GM21360 (cell line): ENCODE results near the gene FABP7.

Source experiments
- ATAC-seq: cut with Tn5 transposase; IDR thresholded peaks from one replicate; pipeline ENCODE4 v1.9.1; 2021; ENCODE audit warnings: mild to moderate bottlenecking, moderate library complexity; ENCODE audit not compliant: unreplicated experiment

Gene FABP7

DNA sequence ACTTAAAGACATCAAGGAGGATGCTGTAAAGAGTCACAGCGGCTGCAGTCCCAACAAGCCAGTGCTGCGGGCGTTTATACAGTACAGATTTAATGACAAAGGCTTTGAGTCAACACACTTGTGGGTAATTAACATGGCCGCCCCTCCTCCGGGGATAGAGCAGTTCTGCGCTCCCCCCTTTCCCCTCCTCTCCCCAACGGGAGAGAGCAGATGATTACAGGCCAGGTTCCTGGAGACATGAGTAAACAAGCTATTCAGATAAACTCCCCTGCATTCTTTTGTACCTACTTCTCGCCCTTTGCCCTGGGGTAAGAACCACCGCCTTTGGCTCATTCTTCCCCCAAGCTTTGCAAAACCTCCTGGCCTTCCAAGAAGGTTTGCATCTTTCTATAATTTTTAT, 23.6 kb upstream of the FABP7 start:
- no peak for ATAC-seq

- peak; percentile 100 for ATAC-seq
Measured at GRCh38 chr6:122758927-122759334, 20.6 kb upstream of the FABP7 start.

GRCh38 chr6:122760330-122760729, 19.2 kb upstream of the FABP7 start:
- no peak for ATAC-seq

GRCh38 chr6:122766256-122766655, 13.3 kb upstream of the FABP7 start:
- ATAC-seq = no peak

GRCh38 chr6:122770835-122771601, 8.5 kb upstream of the FABP7 start:
- ATAC-seq = no peak

DNA sequence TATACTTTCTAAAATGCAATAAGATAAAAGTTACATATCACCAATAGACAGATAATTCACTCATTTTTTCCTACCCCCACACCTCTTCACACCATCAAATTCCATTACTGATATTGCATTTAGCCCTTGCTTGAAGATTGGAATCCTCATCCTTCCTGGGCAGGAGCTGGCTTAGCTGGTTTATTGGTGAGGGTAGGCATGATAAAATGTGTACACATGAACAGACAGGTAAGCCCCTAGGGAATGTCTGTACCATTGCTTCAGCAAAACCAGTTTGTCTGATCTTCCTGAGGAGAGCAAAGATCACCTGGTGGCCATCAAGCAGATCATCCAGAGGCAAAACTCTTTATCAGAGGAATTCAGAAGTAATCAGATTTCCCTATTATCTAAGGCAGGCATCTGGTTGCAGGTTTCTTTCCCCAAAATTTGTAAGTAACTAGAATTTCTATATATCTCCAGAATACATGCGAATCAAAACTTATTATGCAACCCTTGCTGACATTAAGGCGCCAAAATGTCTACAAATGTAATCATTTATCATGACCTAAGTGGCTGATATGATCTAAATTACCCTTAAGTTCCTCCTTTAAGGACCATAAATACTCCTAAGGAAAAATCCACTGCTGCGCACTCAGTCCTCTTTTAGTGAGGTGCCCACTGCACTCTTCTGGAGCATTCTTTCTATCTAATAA, 6.6 kb upstream of the FABP7 start:
- no peak for ATAC-seq

- ATAC-seq = no peak
Measured at GRCh38 chr6:122775975-122776374, 3.5 kb upstream of the FABP7 start.

- no peak for ATAC-seq
Measured at GRCh38 chr6:122778302-122778701, 1.2 kb upstream of the FABP7 start.

- ATAC-seq = no peak
Measured at GRCh38 chr6:122778985-122779661, 393 bp upstream of the FABP7 start.

DNA sequence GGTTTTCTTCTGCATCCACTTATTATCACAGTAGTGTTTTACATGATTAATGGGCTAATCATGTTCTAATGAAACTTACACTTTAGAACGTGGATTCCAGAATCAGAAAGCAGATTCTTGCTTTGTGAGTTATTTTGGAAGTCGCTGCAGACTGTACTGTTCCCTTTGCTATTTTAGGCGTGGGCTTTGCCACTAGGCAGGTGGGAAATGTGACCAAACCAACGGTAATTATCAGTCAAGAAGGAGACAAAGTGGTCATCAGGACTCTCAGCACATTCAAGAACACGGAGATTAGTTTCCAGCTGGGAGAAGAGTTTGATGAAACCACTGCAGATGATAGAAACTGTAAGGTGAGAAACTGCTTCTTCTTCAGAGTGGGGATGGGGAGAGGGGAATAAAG, 598 bp downstream of the FABP7 start:
- no peak for ATAC-seq

- no peak for ATAC-seq
Measured at GRCh38 chr6:122781716-122782115, 2.2 kb downstream of the FABP7 start.

DNA sequence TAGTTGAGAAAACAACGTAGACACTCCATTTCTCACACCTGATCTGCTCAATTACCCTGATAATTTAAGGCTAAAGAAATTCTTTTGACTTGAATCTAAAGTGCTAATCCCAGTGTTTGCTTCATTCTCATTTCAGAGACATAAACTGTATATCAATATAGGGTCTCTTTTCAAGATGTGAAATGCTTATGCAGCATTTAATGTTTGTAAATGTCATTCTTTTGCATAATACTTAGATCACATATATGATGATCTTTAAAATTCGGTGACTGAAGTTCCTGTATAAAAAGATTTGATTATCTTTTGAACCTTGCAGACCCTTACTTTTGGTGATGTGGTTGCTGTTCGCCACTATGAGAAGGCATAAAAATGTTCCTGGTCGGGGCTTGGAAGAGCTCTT, 3.9 kb downstream of the FABP7 start:
- no peak for ATAC-seq

GRCh38 chr6:122785891-122786290, 6.4 kb downstream of the FABP7 start:
- ATAC-seq = no peak

GRCh38 chr6:122787721-122788120, 8.2 kb downstream of the FABP7 start:
- no peak for ATAC-seq

DNA sequence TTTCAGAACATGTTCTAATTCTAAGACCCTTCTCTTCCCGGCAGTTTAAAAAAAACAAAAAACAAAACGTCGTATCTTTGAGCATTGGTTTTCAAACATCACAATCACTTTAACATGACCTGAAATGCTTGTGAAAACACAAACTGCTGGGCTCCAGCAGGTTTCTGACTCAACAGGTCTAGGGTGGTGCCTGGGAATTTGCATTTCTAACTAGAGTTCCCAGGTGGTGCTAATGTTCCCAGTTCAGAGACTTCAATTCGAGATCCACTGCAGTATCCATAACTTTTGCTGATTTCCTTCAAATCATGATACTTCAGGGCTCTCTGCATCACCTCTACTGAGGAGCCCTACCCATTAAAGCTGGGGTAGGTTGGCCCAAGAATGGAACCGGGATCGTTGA, 8.7 kb downstream of the FABP7 start:
- ATAC-seq = no peak

GRCh38 chr6:122788663-122789181, 9.2 kb downstream of the FABP7 start:
- ATAC-seq = no peak

DNA sequence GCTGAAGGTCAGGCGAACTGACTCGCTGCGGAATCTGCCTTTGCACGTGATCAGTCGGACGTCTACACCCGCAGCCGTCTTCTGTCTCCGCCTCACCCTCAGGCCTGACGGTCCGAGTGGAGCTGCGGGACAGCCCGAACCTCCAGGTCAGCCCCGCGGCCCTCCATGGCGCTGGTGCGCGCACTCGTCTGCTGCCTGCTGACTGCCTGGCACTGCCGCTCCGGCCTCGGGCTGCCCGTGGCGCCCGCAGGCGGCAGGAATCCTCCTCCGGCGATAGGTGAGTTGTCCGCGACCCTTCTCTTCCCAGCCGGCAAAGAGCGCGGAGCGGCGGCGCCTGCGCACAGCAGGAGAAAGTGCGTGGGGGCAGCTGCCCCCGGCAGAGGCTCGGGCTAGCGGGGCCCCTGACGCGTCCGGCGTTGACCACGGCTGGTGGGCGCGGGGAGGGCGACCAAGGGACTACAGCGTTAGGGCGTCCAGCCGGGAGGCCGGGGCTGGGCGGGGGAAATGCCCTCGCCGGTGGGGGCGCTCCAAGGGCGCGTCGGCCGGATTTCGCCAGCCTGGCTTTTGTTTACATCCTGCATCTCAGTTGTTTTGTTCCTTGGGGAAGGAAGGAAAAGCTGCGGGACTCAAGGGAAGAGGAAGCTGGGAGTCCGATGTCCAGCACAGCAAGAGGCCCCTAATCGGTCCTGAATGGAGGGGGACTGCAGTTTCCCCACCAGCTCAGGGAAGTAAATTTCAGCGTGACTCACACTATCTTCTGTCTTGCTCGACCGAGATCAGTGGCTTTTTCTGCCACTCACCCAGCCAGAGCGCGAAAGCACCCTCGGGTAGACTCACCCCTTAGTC, 9.9 kb downstream of the FABP7 start, which contains the start of gene SMPDL3A:
SMPDL3A (plus strand) TSS at position 77 of the 846 bp plus-strand sequence; CDS start at position 166, 89 bp downstream.
- peak; percentile 60 for ATAC-seq

- no peak for ATAC-seq
Measured at GRCh38 chr6:122790028-122790422, 10.5 kb downstream of the FABP7 start.

GRCh38 chr6:122790423-122791309, 11.2 kb downstream of the FABP7 start:
- ATAC-seq = no peak

DNA sequence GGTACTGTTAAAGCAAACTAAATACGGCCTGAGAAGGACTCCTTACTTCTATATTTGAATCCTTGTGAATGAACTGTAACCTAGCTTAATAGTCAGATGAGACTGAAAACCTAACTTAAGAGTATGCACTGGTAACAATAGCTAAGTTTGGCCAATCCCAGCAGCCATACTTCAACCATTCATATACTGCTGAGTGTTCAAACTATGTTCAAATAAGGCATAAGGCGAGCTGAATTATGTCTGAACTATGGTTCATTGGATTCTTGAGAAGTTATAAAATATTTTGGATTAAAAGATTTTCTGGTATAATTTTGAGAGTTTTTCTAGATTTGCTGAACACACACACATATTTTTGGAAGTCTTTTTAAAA, 11.8 kb downstream of the FABP7 start:
- no peak for ATAC-seq
